GM21515 (cell line): Measurements from ENCODE around the gene NUBPL.
"Not testable (repeated sequence)": the region's sequence is repeated elsewhere in the genome, so short reads cannot be mapped to it uniquely, and the experiment has no call there.

Source experiments
- ATAC-seq: cut with Tn5 transposase; IDR thresholded peaks from one replicate; pipeline ENCODE4 v1.9.1; 2021; ENCODE audit not compliant: unreplicated experiment

The NUBPL gene

DNA sequence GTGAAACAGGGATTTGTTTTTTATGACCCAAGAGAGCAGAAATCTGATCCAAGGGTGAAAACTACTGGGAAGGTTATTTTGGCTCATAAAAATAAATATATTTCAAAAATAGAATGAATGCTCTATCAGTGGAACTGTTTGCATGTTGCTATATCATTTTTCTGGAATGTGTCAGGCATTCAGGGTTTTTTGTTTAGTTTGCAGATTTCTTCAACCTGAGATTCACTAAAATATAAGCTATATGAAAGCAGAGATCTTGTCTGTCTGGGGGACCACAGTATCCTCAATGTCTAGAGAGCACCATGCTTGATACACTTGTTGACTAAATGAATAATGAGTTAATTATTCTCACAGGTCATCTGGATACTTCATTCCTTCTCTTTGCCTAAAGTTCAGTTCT, 165.1 kb downstream of the NUBPL start:
- ATAC-seq, result no peak

DNA sequence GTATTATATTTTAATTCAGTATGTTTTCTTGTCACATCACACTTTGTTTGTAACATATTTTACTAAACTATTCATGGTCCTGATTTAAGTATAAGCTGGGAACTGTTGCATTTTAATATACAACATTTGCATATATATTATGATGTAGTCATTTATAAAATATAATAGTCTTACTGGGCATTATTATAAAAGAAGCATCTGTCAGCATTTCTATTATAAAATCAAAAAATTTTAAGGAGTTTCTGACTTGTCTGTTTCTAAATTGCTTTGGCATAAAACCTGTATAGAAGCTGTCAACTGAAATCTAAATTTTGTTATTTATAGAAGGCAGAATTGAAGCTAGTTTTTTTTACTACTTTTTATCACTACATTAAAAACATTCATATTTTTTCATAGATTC, 166.6 kb downstream of the NUBPL start:
- ATAC-seq, result no peak

DNA sequence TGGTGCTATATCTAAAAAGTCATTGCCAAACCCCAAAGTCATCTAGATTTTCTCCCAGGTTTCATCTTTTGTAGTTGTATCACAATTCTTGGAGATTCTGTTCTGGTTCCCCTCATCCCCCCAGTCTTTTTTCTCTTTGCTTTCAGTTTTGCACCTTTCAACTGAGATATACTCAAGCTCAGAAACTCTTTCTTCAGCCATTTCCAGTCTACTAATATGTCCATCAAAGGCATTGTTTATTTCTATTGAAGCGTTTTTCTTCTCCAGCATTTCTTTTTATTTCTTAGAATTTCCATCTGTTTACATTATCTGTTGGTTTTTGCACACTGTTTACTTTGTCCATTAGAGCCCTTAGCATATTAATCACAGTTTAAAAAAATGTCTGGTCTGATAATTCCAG, 179.5 kb downstream of the NUBPL start:
- no peak for ATAC-seq

DNA sequence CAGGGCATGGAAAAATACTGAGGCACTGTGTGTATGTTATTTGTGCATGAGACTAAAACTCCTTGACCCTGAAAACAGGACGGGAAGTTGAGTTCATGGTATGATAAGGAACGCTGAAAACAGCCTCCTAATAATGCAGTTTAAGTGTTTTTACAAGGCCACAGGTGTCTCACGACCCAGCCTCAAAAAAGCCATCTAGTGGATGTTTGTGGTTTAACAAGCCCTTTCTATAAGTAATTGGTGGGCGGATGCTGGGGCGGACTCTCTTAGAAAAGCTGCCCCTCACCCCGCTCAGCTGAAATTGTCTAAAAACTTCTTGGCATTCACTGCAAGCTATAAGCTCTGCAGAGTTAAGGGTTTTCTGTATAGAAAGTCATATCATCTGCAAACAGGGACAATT, 184.5 kb downstream of the NUBPL start:
- ATAC-seq, result no peak

DNA sequence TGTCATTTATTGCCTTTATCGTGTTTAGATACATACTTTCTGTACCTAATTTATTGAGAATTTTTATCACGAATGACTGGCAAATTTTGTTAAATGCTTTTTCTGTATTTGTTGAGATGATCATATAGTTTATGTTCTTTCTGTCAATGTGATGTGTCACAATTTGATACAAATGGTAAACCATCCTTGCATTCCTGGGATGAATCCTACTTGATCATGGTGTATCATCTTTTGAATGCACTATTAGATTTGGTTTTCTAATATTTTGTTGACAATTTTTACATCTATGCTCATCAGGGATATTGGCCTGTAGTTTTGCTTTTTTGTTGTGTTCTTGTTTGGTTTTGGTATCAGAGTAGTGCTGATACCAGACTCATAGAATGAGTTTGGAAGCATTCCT, 185.1 kb downstream of the NUBPL start:
- no peak for ATAC-seq

DNA sequence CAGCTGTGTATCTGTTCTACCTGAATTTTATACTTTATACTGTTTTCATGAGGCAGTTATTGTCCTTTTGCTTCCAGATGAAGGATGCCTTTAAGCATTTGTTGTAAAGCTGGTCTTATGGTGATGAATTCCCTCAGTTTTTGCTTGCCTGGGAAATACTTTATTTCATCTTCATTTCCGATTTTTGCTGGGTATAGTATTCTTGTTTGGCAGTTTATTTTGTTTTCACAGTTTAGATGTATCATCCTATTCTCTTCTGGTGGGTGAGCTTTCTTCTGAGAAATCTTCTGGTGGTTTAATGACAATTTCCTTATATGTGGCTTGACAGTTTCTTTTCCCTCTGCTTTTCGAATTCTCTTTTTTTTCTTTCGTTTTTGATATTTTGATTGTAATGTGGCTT, 188.1 kb downstream of the NUBPL start:
- ATAC-seq, result no peak

DNA sequence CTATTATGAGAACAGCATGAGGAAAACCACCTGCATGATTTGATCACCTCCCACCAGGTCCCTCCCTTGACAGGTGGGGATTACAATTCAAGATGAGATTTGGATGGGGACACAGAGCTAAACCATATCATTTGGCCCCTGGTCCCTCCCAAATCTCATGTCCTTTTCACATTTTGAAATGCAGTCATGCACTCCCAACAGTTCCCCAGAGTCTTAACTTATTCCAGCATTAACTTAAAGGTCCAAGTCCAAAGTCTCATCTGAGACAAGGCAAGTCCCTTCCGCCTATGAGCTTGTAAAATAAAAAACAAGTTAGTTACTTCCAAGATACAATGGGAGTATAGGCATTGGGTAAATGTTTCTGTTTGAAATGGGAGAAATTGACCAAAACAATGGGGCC, 189.8 kb downstream of the NUBPL start:
- not testable (repeated sequence) for ATAC-seq

DNA sequence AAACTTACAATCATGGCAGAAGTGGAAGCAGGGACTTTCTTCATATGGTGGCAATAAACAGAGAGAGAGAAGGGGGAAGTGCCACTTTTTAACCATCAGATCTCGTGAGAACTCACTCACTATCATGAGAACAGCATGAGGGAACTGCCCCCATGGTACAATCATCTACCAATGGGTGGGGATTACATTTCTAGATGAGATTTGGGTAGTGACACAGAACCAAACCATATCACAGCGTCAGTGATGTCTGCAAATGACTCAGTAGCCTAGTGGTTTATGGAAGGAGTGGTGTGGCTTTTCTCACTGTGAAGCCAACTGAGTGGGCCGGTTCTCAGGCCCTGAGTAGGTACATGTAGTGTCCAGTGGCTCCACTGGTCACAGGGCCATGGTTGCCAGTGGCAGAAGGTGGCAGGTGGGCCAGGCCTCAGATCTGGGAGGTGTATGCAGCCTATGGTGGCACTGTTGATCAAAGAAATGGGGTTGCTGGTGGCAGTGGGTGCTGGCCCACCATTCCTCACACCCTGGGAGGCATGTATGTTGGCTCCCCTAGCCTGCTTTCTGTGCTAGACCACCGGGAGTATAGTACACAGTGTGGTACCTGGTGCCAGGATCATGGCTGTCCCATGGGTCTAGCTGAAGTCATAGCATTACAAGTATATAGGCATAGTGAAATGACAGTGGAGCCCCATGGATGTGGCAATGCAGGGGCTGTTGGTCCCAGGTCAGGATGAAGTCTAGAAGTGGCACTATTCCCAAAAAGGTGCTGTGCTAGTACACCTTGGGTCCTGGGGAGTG, 191.9 kb downstream of the NUBPL start:
- no peak for ATAC-seq

DNA sequence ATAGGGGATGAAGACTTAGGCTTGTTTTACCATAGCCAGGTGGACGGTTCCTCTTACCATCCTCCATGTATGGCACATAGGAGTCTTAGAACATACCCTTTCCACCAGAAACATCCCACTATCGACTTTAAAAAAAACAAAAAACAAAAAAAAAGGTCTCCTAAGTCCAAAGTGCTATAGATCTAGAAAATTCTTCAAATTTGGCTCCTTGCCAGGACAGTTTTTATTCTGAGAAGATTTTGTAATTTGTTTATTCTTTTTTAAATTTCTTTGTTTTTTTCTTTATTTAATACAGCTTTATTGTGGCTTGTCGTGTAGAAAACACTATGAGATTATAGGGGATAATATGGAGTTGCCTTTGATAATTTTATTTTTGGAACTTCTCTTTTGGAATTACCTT, 197.7 kb downstream of the NUBPL start:
- ATAC-seq, result no peak

DNA sequence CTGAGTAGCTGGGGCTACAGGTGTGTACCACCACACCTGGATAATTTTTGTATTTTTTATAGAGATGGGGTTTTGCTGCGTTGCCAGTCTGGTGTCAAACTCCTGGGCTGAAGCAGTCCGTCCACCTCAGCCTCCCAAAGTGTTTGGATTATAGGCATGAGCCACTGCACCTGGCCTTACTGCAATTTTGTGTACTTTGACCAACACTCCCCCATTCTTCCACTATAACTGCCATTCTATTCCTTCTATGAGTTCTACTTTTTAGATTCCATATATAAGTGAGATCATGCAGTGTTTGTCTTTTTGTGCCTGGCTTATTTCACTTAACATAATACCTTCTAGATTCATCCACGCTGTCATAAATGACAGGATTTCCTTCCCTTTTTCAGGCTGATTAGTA, 199.1 kb downstream of the NUBPL start:
- no peak for ATAC-seq

DNA sequence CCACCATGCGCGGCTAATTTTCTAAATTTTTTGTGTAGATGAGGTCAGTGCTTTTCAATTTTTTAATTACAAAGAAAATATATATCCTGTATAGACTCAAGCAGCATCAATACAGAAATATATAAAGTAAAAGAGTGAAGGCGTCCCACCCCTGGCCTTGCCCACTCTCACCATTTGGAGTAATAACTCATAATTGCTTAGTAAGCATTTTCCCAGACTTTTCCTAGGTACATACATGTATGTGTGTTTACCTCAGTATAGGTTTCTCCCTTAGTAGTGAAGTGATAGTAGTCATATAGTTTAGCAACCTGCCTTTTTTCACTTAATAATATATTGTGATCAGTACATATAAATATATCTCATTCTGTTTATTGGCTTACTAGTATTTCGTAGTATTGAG, 200.1 kb downstream of the NUBPL start:
- no peak for ATAC-seq

DNA sequence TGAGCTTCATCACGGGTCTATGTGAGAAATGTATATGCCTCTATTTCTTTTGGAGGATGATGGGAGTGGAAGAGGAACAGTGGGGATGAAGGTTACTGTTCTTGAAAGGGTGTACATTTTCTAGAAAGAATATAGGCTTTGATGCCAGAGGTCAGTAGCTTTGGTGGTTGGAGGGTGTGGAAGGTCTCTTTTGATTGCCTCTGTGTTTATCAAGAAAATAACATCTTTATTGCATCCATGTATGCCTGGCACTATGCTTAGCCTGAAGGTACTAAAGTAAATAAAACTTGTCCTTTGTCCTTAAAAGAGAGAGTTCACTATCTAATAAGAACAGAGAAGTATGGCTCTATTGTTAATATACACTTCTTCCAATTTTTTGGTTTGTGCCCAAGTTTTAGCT, 201.8 kb downstream of the NUBPL start:
- ATAC-seq, result no peak

DNA sequence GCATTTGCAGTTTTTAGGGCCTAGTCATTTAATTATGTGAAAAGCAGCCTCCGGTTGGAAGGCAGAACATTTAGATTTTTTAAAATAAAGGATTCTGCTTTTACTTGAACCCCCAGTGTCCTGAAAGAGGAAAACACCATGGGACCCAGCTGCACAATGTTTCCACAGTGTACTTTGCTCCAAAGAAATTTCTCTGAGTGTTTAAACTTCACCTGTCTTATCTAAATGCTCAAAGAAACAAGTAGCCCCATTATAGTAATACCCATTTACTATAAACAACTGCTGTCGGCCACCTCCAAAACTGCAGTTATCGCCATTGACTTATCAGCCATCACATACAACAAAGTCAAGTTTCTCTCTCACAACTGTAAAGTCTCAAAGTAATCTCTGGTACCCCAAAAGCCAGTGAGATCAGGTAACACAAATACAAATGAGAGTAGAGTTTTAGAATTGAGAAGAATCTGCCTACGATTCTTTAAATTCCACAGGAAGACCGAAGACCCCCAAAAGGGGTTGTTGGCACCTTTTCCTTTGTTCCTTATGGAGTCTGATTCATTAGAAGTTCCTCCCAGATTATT, 205.2 kb downstream of the NUBPL start:
- ATAC-seq, result no peak

DNA sequence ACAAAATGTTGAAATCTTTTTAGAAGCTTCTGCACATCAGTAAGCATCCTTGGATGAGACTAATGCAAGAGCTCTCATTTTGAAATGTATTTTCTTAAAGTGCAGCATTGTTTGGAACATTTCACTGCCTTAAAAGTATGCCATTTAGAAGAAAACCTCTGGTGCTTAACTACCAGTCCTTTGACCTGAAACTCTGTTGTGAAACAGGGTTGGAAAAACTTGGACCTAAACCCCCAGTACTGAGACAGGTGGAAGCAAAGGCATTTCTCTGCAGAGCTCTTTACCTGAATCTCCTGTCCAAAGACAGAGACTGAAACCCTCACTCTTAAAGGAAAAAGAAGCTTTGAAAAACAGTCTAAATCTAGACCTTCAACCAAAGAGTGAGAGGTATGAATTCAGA, 207.2 kb downstream of the NUBPL start:
- ATAC-seq, result no peak

DNA sequence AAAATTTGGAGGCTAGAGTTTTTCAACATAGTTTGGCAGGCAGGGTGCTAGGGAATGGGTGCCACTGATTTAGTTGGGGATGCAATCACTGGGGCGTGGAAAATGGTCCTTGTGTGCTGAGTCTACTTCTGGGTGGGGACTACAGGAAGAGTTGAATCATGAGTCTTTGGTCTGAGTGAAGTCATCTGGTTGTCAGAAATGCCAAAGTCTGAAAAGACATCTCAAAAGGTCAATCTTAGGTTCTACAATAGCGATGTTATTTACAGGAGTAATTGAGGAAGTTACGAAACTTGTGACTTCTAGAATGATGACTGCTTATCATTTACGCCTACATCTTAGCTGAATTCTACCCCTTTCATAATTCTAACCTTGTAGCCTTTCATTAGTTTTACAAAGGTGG, 209.1 kb downstream of the NUBPL start:
- no peak for ATAC-seq

DNA sequence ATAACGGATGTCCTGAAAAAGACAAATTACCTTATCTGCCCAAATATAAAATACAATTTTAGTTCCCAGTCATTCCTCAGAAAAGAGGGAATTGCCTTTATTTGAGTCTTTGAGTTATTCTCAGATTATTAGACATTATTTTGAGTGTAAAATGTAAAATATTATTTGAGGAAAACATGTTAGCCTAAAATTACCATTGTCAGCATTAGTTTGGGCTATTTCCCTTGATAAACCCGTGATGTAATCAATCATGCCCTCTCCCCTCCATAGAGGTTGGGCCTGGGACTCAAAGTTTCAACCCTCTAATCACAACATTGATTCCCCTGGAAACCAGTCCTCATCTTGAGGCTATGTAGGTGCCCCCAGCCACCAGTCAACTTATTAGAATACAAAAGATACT, 213.4 kb downstream of the NUBPL start:
- no peak for ATAC-seq

DNA sequence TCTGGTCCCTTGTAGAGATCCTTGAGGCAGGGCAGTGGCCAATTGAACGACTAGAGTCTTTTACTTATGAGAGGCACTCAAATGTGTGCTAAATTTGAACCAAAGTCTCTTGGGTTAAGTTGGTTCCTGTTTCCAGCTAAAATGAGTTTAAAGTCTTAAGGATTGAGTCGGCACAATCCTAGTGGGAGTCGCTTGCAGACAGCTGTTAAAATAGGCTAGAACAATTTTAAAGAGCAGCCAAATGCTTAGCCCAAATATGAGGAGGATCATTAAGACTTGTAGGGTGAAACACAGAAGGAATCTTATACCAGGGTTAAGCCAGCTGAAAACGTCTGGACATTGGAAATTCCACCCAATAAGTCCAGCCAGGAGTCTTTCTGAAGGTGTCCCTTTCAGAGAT, 216.1 kb downstream of the NUBPL start:
- no peak for ATAC-seq

DNA sequence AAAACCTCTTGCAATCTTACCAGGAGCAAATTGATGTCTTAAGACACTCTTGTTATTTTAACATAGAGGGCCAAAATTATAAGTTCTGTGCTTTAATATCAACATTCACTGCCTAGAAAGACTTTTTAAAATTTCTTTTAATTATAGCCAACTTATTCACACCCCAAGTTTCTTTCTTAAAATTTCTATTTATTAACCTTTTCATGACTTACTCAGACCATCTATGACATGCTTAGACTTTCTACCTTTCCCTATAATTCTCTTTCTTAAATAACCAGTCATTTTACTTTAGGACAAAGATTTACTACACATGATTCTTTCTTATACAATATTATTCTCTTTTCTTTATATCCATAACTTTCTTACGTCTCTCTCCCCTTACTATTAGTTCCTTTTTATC, 220.4 kb downstream of the NUBPL start:
- ATAC-seq, result no peak

DNA sequence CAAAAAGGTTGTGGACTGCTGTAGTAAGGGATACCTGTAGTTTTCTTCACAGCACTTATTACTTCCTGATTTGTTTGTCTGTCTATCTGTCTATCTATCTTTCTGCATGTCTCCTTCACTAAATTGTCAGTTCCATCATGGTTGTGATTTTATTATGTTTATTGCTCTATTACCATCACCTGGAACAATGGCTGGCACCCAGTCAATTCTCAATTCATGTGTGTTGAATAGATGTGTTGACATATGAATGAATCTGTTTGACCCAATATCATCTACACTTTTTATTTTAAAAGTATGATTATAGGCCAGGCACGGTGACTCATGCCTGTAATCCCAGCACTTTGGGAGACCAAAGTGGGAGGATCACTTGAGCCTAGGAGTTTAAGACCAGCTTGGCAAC, 224.4 kb downstream of the NUBPL start:
- no peak for ATAC-seq

DNA sequence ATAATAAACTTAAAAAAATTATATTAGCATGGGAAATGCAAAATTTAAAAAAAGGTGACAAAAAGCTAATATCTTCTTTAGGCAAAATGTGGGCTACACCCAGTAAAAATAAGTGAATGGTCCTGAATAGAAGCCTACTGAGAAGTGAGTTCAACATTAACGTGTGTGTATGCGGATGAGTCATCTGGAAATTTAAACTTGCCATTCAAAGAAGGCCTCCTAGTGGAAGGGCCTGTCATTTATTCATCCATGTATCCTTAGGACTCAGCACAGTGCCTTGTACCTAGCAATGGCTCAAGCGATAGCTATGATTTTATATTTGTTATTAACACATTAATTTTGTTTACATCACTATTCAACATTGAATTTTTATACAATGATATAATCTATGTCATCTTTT, 226.2 kb downstream of the NUBPL start:
- no peak for ATAC-seq

DNA sequence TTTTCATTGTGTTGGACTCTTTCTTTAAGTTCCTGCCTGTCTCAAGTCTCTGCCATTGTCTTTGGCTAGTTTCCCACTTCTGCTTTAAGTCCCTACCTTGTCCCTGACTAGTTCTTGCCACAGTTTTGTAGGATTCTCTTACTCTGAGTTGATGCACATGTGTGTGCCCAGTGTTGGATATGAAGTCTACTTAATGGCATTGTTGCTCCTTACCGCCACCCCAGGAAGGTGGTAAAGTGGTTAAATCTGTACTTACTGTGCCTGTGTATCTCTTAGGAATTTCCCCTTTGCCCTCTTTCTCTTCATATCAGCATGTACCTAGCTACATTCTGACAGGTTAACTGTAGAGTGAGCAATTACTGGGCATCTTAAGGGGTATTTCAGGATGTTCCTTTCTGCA, 227.1 kb downstream of the NUBPL start:
- ATAC-seq, result no peak

DNA sequence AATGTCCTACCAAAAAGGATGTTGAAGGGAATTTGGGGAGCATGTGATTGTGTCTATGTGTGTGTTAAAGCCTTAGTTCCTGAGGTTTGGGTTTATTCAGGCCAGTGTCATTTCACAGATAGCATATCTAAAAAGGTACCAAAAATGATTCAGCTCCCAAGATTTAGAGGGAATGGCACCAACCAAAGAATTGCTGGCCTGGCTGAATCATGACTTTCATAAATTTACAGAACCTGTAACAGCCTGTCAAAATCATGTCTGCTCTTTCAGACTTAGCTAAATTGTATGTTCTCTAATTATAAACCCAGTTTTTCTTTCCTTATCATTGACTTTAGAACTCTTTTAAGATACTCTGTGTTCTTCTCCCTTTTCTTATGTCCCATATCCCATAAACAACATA, 231.5 kb downstream of the NUBPL start:
- no peak for ATAC-seq

DNA sequence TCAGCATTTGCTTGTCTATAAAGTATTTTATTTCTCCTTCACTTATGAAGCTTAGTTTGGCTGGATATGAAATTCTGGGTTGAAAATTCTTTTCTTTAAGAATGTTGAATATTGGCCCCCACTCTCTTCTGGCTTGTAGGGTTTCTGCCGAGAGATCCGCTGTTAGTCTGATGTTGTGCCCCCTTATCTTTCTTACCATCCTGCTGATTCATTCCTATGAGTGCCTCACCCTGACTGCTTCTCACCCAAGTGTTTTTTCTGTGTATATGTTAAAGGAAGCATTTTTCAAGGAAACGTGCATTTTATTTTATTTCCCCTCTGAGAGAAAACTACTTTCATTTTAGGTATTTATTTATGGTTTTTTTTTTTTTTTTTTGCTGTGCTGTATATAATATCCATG, 236.7 kb downstream of the NUBPL start:
- ATAC-seq, result not testable (repeated sequence)
